Measurements from ENCODE around the gene TRMT44. TPM values are rescaled to one million over a fixed set of nuclear protein-coding genes. Genes with fewer than 3 reads are reported as not detected.

TRMT44 gene
- total and polyA plus RNA-seq, 2 of the 4 experiments (the other 2 are of a cell fraction): 7.3 to 8.1 TPM

DNA sequence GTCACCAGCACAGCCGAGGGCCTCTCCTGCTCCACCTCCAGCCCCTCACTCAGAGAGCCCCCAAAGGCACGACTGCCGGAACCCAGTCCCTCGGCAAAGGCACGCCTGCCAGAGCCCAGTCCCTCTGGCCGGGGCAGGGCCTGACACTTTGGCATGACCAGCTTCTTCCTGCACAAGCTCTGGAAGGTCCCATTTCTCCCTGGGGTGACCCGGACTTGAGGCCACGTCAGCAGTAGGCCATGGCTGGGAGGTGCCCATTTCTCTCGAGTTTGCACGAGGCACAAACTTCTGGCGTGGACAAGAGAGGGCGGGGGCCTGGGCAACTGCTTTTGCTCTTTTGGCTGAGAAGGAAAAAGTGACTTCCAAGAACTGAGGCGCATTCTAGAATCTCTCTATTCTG, 77.4 kb downstream of the TRMT44 start:
- in situ Hi-C loops (cut with MboI; ENCODE audit: low sequenced_read_pairs) (no loop called here), intact Hi-C loops (cut with micrococcal nuclease) (no loop called here), dilution Hi-C loops (cut with HindIII; ENCODE audit: low sequenced_read_pairs, unreplicated experiment) (no loop called here)
- no peak overlapping the region; the same call in 1 of the 2 replicates for H3K18ac ChIP-seq (ENCODE audit: low read depth, low read length)
- H3K23ac ChIP-seq (ENCODE audit: low read depth, low read length): no peak overlapping the region
- no peak overlapping the region for H2BK20ac ChIP-seq (ENCODE audit: low read depth, low read length)
- H3K9me3 ChIP-seq (ENCODE audit: control insufficient read depth, insufficient read depth, low read length): peaks cover 8% of the 10 kb centered on the region
- no peaks in the 10 kb centered on the region; the same call in 1 of the 2 replicates for H3K27me3 ChIP-seq (ENCODE audit: control insufficient read depth, insufficient read depth, low read length)
- H3K56ac ChIP-seq (ENCODE audit: extremely low read depth, insufficient read depth, low read length): no peak overlapping the region
- H3K36me3 ChIP-seq (ENCODE audit: control insufficient read depth, insufficient read depth, low read length): no peaks in the 10 kb centered on the region
- H3K4me2 ChIP-seq (ENCODE audit: low read depth, low read length): no peak overlapping the region
- no peak overlapping the region for H4K91ac ChIP-seq (ENCODE audit: insufficient read depth, low read depth, low read length)
- H3K9ac ChIP-seq (ENCODE audit: low read depth, low read length): no peak overlapping the region
- no TSS peak for BruUV-seq (replicated peaks)
- no peak overlapping the region for H2AK5ac ChIP-seq (ENCODE audit: low read depth, low read length)
- no peak overlapping the region for H3K27ac ChIP-seq (ENCODE audit: insufficient read depth, low read length)
- H4K5ac ChIP-seq (ENCODE audit: low read depth, low read length): no peak overlapping the region
- H4K20me1 ChIP-seq (ENCODE audit: insufficient read depth, low read length): no peaks in the 10 kb centered on the region
- no peak overlapping the region for H3K4me3 ChIP-seq (ENCODE audit: insufficient read depth, low read depth, low read length)
- H3K79me1 ChIP-seq (ENCODE audit: low read depth in 1 of 2, low read length in 2 of 2): no peaks in the 10 kb centered on the region
- H3K4ac ChIP-seq (ENCODE audit: low read depth, low read length): no peak overlapping the region
- H3K14ac ChIP-seq (replicated peaks; ENCODE audit: low read depth, low read length): no peak overlapping the region
- no peak overlapping the region for H2BK120ac ChIP-seq (ENCODE audit: low read depth, low read length)
- no peak overlapping the region for H2AK9ac ChIP-seq (replicated peaks; ENCODE audit: low read depth, low read length, poor library complexity)
- no peak overlapping the region for H2BK5ac ChIP-seq (ENCODE audit: low read depth, low read length, poor library complexity, severe bottlenecking)
- 0 out of 2 replicates have a peak, but pooled peaks cover 6% of the 10 kb centered on the region for H3K9me1 ChIP-seq (ENCODE audit: insufficient read depth, low read length)
- no peak overlapping the region for H2BK15ac ChIP-seq (ENCODE audit: low read depth, low read length)
- H3K4me1 ChIP-seq (ENCODE audit: control insufficient read depth, insufficient read depth, low read length): peaks cover 12% of the 10 kb centered on the region
- CTCF ChIA-PET: interaction anchor here (1.7 kb wide), 1 partner anchor 9 kb away, joined by 5 read pairs; no protein-coding TSS in a partner anchor
- POLR2A ChIA-PET (ENCODE audit: unreplicated experiment): interaction anchor here (0.6 kb wide), 1 partner anchor 67 kb away, joined by 3 read pairs; no protein-coding TSS in a partner anchor
- TF ChIP-seq, protein P1, sequence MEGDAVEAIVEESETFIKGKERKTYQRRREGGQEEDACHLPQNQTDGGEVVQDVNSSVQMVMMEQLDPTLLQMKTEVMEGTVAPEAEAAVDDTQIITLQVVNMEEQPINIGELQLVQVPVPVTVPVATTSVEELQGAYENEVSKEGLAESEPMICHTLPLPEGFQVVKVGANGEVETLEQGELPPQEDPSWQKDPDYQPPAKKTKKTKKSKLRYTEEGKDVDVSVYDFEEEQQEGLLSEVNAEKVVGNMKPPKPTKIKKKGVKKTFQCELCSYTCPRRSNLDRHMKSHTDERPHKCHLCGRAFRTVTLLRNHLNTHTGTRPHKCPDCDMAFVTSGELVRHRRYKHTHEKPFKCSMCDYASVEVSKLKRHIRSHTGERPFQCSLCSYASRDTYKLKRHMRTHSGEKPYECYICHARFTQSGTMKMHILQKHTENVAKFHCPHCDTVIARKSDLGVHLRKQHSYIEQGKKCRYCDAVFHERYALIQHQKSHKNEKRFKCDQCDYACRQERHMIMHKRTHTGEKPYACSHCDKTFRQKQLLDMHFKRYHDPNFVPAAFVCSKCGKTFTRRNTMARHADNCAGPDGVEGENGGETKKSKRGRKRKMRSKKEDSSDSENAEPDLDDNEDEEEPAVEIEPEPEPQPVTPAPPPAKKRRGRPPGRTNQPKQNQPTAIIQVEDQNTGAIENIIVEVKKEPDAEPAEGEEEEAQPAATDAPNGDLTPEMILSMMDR (conservative IDR thresholded peaks at IDR 0.05; ENCODE audit: low read depth, low read length): no peak
- TF ChIP-seq NFE2L2 (IDR thresholded peaks at IDR 0.05; ENCODE audit: low read depth, low read length): no peak
- TF ChIP-seq, protein P2, sequence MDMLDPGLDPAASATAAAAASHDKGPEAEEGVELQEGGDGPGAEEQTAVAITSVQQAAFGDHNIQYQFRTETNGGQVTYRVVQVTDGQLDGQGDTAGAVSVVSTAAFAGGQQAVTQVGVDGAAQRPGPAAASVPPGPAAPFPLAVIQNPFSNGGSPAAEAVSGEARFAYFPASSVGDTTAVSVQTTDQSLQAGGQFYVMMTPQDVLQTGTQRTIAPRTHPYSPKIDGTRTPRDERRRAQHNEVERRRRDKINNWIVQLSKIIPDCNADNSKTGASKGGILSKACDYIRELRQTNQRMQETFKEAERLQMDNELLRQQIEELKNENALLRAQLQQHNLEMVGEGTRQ (IDR thresholded peaks at IDR 0.05; ENCODE audit: low read depth, low read length): no peak
- no peak for TF ChIP-seq BHLHE40 (IDR thresholded peaks at IDR 0.05; ENCODE audit: low read depth, low read length)
- no peak for TF ChIP-seq MAZ (IDR thresholded peaks at IDR 0.05; ENCODE audit: borderline replicate concordance, low read depth, low read length)
- no peak for TF ChIP-seq MAFK (IDR thresholded peaks at IDR 0.05; ENCODE audit: low read depth, low read length)
- no peak for TF ChIP-seq CEBPB (IDR thresholded peaks at IDR 0.05; ENCODE audit: low read depth, low read length)
- TF ChIP-seq RAD21 (IDR thresholded peaks at IDR 0.05; ENCODE audit: low read length): no peak
- no peak for TF ChIP-seq MXI1 (IDR thresholded peaks at IDR 0.05; ENCODE audit: borderline replicate concordance, low read depth, low read length)
- no peak for TF ChIP-seq RFX5 (IDR thresholded peaks at IDR 0.05; ENCODE audit: low read depth, low read length)
- TF ChIP-seq, protein P3, sequence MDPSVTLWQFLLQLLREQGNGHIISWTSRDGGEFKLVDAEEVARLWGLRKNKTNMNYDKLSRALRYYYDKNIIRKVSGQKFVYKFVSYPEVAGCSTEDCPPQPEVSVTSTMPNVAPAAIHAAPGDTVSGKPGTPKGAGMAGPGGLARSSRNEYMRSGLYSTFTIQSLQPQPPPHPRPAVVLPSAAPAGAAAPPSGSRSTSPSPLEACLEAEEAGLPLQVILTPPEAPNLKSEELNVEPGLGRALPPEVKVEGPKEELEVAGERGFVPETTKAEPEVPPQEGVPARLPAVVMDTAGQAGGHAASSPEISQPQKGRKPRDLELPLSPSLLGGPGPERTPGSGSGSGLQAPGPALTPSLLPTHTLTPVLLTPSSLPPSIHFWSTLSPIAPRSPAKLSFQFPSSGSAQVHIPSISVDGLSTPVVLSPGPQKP (IDR thresholded peaks at IDR 0.05; ENCODE audit: borderline replicate concordance, low read depth, low read length): no peak
- no peak for TF ChIP-seq FOS (IDR thresholded peaks at IDR 0.05; ENCODE audit: low read depth, low read length)
- TF ChIP-seq RCOR1 (IDR thresholded peaks at IDR 0.05; ENCODE audit: insufficient replicate concordance, low read length): no peak
- TF ChIP-seq SMC3 (IDR thresholded peaks at IDR 0.05; ENCODE audit: low read depth, low read length): no peak
- TF ChIP-seq POLR2A (IDR thresholded peaks at IDR 0.05; ENCODE audit: low read depth, low read length): no peak
- no peak for TF ChIP-seq CHD1 (IDR thresholded peaks at IDR 0.05; ENCODE audit: low read depth, low read length)
- DNase-seq: no peak
- H2AFZ ChIP-seq (replicated peaks; ENCODE audit: low read length, poor library complexity): no peak overlapping the region
- H4K8ac ChIP-seq (ENCODE audit: low read depth in 2 of 2, low read length in 2 of 2): no peak overlapping the region
- ATAC-seq (ENCODE audit: low read depth): no peak
- WGBS, 2 experiments (ENCODE audit: extremely low coverage in 2 of 2, insufficient read length in 1 of 2): 77% methylated on average over 7 of the region's 13 CpGs; no CpG with 5 or more reads in 1 of the 2 experiments
